Peyer's patch (tissue), 4 donors: ENCODE measurements around the gene HSPA14.
"Not testable (repeated sequence)": the region's sequence is repeated elsewhere in the genome, so short reads cannot be mapped to it uniquely, and the experiment has no call there.

Experiments
- CTCF ChIP-seq, 6 experiments: fragments of 450-650 bp in 4 of 6; fragments of 200-600 bp in 2 of 6; sonication (generic) in 1 of 6; IDR thresholded peaks; one replicate each; pipeline ENCODE4 v1.5.1; 2017 to 2019; ENCODE audit warnings: antibody characterized with exemption in 6 of 6, mild to moderate bottlenecking in 3 of 6, moderate library complexity in 1 of 6
- POLR2A ChIP-seq, 2 donors: fragments of 450-650 bp; IDR thresholded peaks; one replicate each; pipeline ENCODE4 v1.5.1; 2017; ENCODE audit warnings: antibody characterized with exemption in 2 of 2, mild to moderate bottlenecking in 2 of 2, moderate library complexity in 2 of 2

- not testable (repeated sequence) for TF ChIP-seq CTCF, POLR2A (IDR thresholded peaks at IDR 0.05)
Measured at GRCh38 chr10:14907591-14907990, 69.5 kb downstream of the HSPA14 start.
